GM23338 (cell line): ENCODE results near the gene AEN.

Source experiments
- CREB1 ChIP-seq: fragments of 250-450 bp; sonication (Bioruptor Pico); IDR thresholded peaks from 2 replicates; pipeline ENCODE4 v1.5.0; 2020; ENCODE audit warnings: low read depth, mild to moderate bottlenecking, moderate library complexity
- ZNF331 ChIP-seq: fragments of 250-450 bp; sonication (Bioruptor Pico); IDR thresholded peaks from 2 replicates; pipeline ENCODE4 v1.5.0; 2020; ENCODE audit warnings: low read depth, mild to moderate bottlenecking, moderate library complexity
- TF ChIP-seq, protein P1 (sequence below), 2 experiments: fragments of 200-600 bp in 1 of 2; sonication (generic) in 1 of 2; conservative IDR thresholded peaks; 2 replicates each; pipeline versions ENCODE4 v1.5.1 to v1.6.1; 2016 to 2017; ENCODE audit warnings: antibody characterized with exemption in 2 of 2, low read depth in 2 of 2, mild to moderate bottlenecking in 2 of 2, moderate library complexity in 1 of 2
- TF ChIP-seq, protein P2 (sequence below): IDR thresholded peaks from one replicate; pipeline ENCODE4 v1.6.1; 2018; ENCODE audit warnings: antibody characterized with exemption; ENCODE audit not compliant: unreplicated experiment

DNA sequence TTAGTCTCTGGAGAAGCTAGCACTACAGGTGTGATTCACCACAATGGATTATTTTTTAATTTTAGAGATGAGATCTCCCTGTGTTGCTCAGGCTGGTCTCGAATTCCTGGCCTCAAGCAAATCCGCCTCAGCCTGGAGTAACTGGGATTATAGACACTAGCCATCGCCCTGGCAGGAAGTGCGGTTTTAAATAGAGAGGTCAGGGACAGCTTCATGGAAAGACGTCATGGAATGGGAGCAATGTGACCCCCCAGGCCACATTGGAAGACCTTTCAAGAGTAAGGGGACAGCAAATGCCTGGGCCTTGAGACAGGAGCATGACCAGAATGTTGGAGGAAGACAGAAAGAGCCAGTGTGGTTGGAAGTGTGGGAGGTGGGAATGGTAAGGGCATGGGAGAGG, 15.5 kb downstream of the AEN start:
- TF ChIP-seq ZNF331: no peak
- TF ChIP-seq, protein P1, sequence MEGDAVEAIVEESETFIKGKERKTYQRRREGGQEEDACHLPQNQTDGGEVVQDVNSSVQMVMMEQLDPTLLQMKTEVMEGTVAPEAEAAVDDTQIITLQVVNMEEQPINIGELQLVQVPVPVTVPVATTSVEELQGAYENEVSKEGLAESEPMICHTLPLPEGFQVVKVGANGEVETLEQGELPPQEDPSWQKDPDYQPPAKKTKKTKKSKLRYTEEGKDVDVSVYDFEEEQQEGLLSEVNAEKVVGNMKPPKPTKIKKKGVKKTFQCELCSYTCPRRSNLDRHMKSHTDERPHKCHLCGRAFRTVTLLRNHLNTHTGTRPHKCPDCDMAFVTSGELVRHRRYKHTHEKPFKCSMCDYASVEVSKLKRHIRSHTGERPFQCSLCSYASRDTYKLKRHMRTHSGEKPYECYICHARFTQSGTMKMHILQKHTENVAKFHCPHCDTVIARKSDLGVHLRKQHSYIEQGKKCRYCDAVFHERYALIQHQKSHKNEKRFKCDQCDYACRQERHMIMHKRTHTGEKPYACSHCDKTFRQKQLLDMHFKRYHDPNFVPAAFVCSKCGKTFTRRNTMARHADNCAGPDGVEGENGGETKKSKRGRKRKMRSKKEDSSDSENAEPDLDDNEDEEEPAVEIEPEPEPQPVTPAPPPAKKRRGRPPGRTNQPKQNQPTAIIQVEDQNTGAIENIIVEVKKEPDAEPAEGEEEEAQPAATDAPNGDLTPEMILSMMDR (conservative IDR thresholded peaks at IDR 0.05; ENCODE audit: low read depth in 2 of 2): no peak
- TF ChIP-seq CREB1 (CRISPR knock-in tag): no peak
- TF ChIP-seq, protein P2, sequence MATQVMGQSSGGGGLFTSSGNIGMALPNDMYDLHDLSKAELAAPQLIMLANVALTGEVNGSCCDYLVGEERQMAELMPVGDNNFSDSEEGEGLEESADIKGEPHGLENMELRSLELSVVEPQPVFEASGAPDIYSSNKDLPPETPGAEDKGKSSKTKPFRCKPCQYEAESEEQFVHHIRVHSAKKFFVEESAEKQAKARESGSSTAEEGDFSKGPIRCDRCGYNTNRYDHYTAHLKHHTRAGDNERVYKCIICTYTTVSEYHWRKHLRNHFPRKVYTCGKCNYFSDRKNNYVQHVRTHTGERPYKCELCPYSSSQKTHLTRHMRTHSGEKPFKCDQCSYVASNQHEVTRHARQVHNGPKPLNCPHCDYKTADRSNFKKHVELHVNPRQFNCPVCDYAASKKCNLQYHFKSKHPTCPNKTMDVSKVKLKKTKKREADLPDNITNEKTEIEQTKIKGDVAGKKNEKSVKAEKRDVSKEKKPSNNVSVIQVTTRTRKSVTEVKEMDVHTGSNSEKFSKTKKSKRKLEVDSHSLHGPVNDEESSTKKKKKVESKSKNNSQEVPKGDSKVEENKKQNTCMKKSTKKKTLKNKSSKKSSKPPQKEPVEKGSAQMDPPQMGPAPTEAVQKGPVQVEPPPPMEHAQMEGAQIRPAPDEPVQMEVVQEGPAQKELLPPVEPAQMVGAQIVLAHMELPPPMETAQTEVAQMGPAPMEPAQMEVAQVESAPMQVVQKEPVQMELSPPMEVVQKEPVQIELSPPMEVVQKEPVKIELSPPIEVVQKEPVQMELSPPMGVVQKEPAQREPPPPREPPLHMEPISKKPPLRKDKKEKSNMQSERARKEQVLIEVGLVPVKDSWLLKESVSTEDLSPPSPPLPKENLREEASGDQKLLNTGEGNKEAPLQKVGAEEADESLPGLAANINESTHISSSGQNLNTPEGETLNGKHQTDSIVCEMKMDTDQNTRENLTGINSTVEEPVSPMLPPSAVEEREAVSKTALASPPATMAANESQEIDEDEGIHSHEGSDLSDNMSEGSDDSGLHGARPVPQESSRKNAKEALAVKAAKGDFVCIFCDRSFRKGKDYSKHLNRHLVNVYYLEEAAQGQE: no peak
